Fibroblast of lung (primary cell): ENCODE results near the gene KIF6. TPM values are rescaled to one million over a fixed set of nuclear protein-coding genes. Genes with fewer than 3 reads are reported as not detected.
"Not testable (repeated sequence)": the region's sequence is repeated elsewhere in the genome, so short reads cannot be mapped to it uniquely, and the experiment has no call there.

ENCODE experiments used
- DNase-seq, 2 donors: peaks; one replicate each; pipeline versions ENCODE4 v3.0.0 to v3.0.0-alpha.2; 2010; ENCODE audit warnings: low read depth in 2 of 2
- H2AFZ ChIP-seq: 2 replicates; pipeline ENCODE4 v1.5.1; 2012; ENCODE audit warnings: low read length, control low read depth, inconsistent platforms
- H3K27ac ChIP-seq: 2 replicates; pipeline ENCODE4 v1.5.1; 2011; ENCODE audit warnings: low read length, control low read depth; ENCODE audit not compliant: insufficient read depth
- H3K27me3 ChIP-seq: 2 replicates; pipeline ENCODE4 v1.5.1; 2011; ENCODE audit warnings: mild to moderate bottlenecking, low read length; ENCODE audit not compliant: control insufficient read depth, insufficient read depth
- H3K36me3 ChIP-seq: 2 replicates; pipeline ENCODE4 v1.5.1; 2011; ENCODE audit warnings: low read length; ENCODE audit not compliant: control insufficient read depth, insufficient read depth
- H3K4me1 ChIP-seq: 2 replicates; pipeline ENCODE4 v1.5.1; 2011; ENCODE audit warnings: low read length; ENCODE audit not compliant: control insufficient read depth, insufficient read depth; ENCODE audit errors: extremely low read depth
- H3K4me2 ChIP-seq: 2 replicates; pipeline ENCODE4 v1.5.1; 2011; ENCODE audit warnings: low read length, control low read depth; ENCODE audit not compliant: insufficient read depth; ENCODE audit errors: extremely low read depth
- H3K4me3 ChIP-seq, 4 experiments: fragments of 200-600 bp in 1 of 4; sonication (generic) in 1 of 4; replicated peaks in 1 of 4; 2 replicates each; pipeline ENCODE4 v1.5.1; 2011 to 2016; ENCODE audit warnings: low read length in 4 of 4, low read depth in 3 of 4, mild to moderate bottlenecking in 3 of 4, control low read depth in 2 of 4, inconsistent platforms in 1 of 4, mixed read lengths in 1 of 4; ENCODE audit not compliant: insufficient read depth in 1 of 4; ENCODE audit errors: control extremely low read depth in 1 of 4
- H3K79me2 ChIP-seq: 2 replicates; pipeline ENCODE4 v1.5.1; 2012; ENCODE audit warnings: mild to moderate bottlenecking, low read length, inconsistent platforms; ENCODE audit not compliant: control insufficient read depth, insufficient read depth
- H3K9ac ChIP-seq: 2 replicates; pipeline ENCODE4 v1.5.1; 2011; ENCODE audit warnings: mild to moderate bottlenecking, low read length, control low read depth; ENCODE audit not compliant: insufficient read depth
- H3K9me3 ChIP-seq: 2 replicates; pipeline ENCODE4 v1.5.1; 2012; ENCODE audit warnings: low read depth, low read length; ENCODE audit not compliant: control insufficient read depth, insufficient read depth
- H4K20me1 ChIP-seq: 2 replicates; pipeline ENCODE4 v1.5.1; 2011; ENCODE audit warnings: low read length; ENCODE audit not compliant: control insufficient read depth, insufficient read depth; ENCODE audit errors: extremely low read depth
- EZH2 ChIP-seq: IDR thresholded peaks from 2 replicates; pipeline ENCODE4 v1.5.1; 2012; ENCODE audit warnings: low read length, control low read depth, mild to moderate bottlenecking; ENCODE audit errors: missing control alignments
- polyA plus RNA-seq, 2 donors: library from polyadenylated mRNA; depleted of rRNA in 1 of 2; stranded (reverse) in 1 of 2; unstranded in 1 of 2; fragments of >200 nt; gene quantifications; 2 replicates each; pipeline ENCODE4 v1.2.1, GENCODE V29; 2011 to 2012; ENCODE audit warnings: missing spikeins in 1 of 2
- total RNA-seq: library from RNA; depleted of rRNA; stranded (reverse); fragments of >200 nt; gene quantifications from 2 replicates; pipeline ENCODE4 v1.2.1, GENCODE V29; 2014
- TF ChIP-seq, protein P1 (sequence below), 2 donors: IDR thresholded peaks in 1 of 2; conservative IDR thresholded peaks in 1 of 2; 1 replicate in 1 of 2; 2 replicates in 1 of 2; pipeline ENCODE4 v1.5.1; 2011 to 2012; ENCODE audit warnings: low read length in 2 of 2, control low read depth in 1 of 2, inconsistent platforms in 1 of 2, low read depth in 1 of 2, mild to moderate bottlenecking in 1 of 2

The KIF6 gene
- total and polyA plus RNA-seq, 2 donors (not counting 1 experiment from before 2014, with no cell fraction given), result 0.24 to 0.83 TPM

DNA sequence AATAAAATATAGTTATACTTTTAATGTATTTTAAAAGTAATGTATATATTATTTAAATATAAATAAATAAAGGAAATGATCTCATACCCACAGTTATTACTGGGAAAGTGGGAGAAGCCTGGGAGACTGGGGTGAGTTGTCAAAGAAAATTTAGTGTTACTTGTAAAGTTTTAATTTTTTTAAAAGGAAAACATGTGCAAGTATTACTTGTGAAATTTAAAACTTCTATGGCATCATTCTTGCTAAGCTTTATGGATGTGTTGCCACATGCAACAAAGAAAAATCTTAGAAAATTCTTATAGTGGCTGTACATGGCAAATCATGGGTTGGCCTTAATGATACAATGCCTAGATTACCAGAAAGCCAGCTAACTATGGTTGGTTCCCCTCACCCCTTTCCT is 208.7 kb downstream of the KIF6 start:
- Histone ChIP-seq H3K27ac (no peak overlapping the region), H3K4me3 (no peak overlapping the region), H3K27me3 (no peaks in the 10 kb centered on the region), H3K9me3 (no peaks in the 10 kb centered on the region), H3K36me3 (no peaks in the 10 kb centered on the region), H2AFZ (no peak overlapping the region), H3K79me2 (no peaks in the 10 kb centered on the region), H3K4me1 (no peaks in the 10 kb centered on the region), H4K20me1 (no peaks in the 10 kb centered on the region), H3K4me2 (no peak overlapping the region), H3K9ac (no peak overlapping the region)
- TF ChIP-seq, protein P1, sequence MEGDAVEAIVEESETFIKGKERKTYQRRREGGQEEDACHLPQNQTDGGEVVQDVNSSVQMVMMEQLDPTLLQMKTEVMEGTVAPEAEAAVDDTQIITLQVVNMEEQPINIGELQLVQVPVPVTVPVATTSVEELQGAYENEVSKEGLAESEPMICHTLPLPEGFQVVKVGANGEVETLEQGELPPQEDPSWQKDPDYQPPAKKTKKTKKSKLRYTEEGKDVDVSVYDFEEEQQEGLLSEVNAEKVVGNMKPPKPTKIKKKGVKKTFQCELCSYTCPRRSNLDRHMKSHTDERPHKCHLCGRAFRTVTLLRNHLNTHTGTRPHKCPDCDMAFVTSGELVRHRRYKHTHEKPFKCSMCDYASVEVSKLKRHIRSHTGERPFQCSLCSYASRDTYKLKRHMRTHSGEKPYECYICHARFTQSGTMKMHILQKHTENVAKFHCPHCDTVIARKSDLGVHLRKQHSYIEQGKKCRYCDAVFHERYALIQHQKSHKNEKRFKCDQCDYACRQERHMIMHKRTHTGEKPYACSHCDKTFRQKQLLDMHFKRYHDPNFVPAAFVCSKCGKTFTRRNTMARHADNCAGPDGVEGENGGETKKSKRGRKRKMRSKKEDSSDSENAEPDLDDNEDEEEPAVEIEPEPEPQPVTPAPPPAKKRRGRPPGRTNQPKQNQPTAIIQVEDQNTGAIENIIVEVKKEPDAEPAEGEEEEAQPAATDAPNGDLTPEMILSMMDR (conservative IDR thresholded peaks at IDR 0.05 in 1 of 2, IDR thresholded peaks at IDR 0.05 in 1 of 2; ENCODE audit: low read depth in 1 of 2, low read length in 2 of 2), result no peak
- no peak for TF ChIP-seq EZH2
- DNase-seq, result no peak

DNA sequence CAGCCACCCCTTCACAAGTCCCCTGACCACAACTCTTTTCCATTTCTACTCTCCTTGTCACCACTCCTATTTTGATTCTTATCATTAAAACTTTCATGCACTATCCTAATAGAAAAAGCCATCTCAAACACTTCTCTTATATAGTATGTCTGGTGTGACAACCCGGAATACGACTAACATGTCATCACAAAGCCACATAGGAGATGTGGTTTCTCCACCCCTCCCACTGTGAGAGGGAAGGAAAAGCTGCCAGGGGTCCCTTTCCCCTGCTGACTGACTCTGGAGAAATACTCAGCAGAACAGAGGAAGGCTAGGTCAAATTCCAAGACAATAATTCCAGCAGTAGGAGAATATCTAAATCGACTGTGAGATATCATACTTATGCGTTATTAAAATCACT is 209.7 kb downstream of the KIF6 start:
- H2AFZ ChIP-seq, result no peak overlapping the region
- no peak overlapping the region for H3K4me3 ChIP-seq
- H3K79me2 ChIP-seq, result no peaks in the 10 kb centered on the region
- H3K9ac ChIP-seq, result no peak overlapping the region
- H3K4me2 ChIP-seq, result no peak overlapping the region
- no peaks in the 10 kb centered on the region for H3K36me3 ChIP-seq
- DNase-seq, result no peak
- H3K9me3 ChIP-seq, result no peaks in the 10 kb centered on the region
- H4K20me1 ChIP-seq, result no peaks in the 10 kb centered on the region
- no peaks in the 10 kb centered on the region for H3K27me3 ChIP-seq
- no peak overlapping the region for H3K27ac ChIP-seq
- no peak for TF ChIP-seq EZH2
- TF ChIP-seq, protein P1 (conservative IDR thresholded peaks at IDR 0.05 in 1 of 2, IDR thresholded peaks at IDR 0.05 in 1 of 2; ENCODE audit: low read depth in 1 of 2, low read length in 2 of 2), result no peak
- no peaks in the 10 kb centered on the region for H3K4me1 ChIP-seq

DNA sequence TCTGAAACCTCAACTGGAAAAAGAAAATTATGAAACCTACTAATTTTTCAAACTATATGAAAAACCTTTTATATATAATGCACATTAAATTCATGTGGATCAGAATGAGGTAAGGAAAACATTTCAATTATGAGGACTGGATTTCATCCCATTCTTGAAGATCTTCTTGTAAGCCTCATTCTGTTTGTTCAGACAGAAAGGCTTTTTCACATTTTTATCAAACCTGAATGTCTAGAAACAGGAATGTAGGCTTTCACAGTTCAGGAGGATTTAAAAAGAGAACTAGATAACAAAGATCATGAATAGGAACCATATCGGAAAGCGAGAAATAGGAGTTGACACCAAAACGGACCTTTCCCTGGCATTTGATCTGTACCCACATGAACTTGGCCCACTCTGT is 210.2 kb downstream of the KIF6 start:
- H3K36me3 ChIP-seq, result no peaks in the 10 kb centered on the region

DNA sequence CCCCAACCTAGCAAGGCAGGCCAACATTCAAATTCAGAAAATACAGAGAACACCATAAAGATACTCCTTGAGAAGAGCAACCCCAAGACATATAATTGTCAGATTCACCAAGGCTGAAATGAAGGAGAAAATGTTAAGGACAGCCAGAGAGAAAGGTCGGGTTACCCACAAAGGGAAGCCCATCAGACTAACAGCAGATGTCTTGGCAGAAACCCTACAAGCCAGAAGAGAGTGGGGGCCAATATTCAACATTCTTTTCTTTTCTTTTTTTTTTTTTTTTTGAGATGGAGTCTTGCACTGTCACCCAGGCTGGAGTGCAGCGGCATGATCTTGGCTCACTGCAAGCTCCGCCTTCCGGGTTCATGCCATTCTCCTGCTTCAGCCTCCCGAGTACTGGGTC is 215.4 kb downstream of the KIF6 start:
- not testable (repeated sequence) for H3K27me3 ChIP-seq, H3K36me3 ChIP-seq, H3K79me2 ChIP-seq, H3K4me2 ChIP-seq, DNase-seq, H3K9me3 ChIP-seq, H4K20me1 ChIP-seq, H2AFZ ChIP-seq, H3K9ac ChIP-seq, H3K27ac ChIP-seq, H3K4me3 ChIP-seq, H3K4me1 ChIP-seq

More for the DNA sequence above, 210.2 kb downstream of the KIF6 start:
- H3K27me3 ChIP-seq, result no peaks in the 10 kb centered on the region
- peak in 1 of 2 donors; percentile 25 for DNase-seq
- no peak overlapping the region for H3K27ac ChIP-seq
- H3K9me3 ChIP-seq, result no peaks in the 10 kb centered on the region
- H3K4me3 ChIP-seq, result no peak overlapping the region
- no peaks in the 10 kb centered on the region for H3K79me2 ChIP-seq
- H3K9ac ChIP-seq, result no peak overlapping the region
- H4K20me1 ChIP-seq, result no peaks in the 10 kb centered on the region
- H2AFZ ChIP-seq, result no peak overlapping the region
- no peak overlapping the region for H3K4me2 ChIP-seq
- no peak for TF ChIP-seq EZH2
- TF ChIP-seq, protein P1 (conservative IDR thresholded peaks at IDR 0.05 in 1 of 2, IDR thresholded peaks at IDR 0.05 in 1 of 2; ENCODE audit: low read depth in 1 of 2, low read length in 2 of 2), result no peak
- H3K4me1 ChIP-seq, result no peaks in the 10 kb centered on the region
